Fibroblast of skin of abdomen (primary cell): Measurements from ENCODE around the gene IGF2R.
"Not testable (repeated sequence)": the region's sequence is repeated elsewhere in the genome, so short reads cannot be mapped to it uniquely, and the experiment has no call there.

Source experiments
- DNase-seq: peaks from one replicate; pipeline ENCODE4 v3.0.0-alpha.2; 2013

Gene IGF2R

DNA sequence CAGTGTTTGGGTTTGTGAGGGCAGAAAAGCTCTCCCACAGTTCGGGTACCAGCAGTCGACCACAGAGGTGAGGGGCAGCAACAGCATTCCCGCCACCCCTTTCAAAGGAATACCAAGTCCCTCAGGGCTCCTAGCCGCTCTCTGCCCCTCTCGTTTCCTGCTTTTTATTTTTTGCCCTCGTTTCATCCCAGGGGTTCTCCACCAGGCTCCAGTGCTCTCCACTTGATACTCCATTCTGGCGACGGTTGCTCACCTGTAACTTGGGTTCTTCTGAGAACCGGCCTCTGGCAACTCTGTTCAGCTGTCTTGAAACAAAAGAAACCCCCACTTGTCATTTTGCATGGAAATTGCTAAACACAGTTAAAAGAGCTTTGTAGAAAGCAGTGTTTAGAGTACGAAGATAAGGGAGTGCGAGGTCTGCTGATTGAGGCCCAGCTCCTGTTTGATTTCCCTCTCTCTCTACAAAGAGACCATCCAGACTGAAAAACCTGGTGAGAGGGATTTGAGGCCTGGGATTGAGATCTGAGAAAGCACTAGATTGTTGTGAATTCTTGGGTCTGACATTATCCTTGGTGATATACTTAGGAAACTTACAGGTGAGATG is 28.7 kb downstream of the IGF2R start:
- no peak for DNase-seq

DNA sequence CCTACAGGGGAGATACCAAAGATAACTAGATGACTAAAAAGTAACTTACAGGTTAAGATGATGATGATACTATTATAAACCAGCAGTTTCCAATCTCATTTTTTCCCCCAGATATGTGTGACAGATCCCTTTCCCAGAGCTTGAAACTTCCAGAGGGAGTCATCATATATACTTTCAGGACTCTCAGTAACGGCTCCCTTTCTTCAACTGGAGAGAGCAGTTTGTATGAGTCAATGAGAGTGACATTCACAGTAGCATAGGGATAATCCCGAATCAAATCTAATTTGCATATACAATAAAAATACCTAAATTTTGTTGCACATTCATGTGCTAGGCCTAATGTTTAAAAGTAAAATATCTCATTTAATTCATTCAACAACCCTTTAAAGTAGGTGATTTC is 29.7 kb downstream of the IGF2R start:
- DNase-seq: no peak

DNA sequence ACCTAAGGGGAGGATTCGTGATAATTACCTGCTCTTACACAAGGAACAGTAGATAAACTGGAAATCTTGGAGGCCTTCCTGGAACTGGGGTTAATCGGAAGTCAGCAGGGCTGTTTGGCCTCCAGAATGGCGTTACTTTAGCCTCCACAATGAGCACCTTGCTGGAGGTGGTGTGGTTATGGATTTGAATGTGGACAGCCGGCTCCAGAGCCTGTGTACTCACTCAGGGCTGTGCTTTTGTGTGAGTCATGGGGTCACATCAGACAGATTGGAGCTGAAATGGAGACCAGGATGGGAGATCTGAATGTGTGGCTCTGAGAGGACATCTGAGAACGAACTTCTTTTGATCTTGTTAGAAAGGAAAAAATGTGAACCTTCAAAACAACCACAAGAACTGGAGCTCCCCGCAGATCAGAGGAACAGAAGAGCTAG is 30.4 kb downstream of the IGF2R start:
- no peak for DNase-seq

DNA sequence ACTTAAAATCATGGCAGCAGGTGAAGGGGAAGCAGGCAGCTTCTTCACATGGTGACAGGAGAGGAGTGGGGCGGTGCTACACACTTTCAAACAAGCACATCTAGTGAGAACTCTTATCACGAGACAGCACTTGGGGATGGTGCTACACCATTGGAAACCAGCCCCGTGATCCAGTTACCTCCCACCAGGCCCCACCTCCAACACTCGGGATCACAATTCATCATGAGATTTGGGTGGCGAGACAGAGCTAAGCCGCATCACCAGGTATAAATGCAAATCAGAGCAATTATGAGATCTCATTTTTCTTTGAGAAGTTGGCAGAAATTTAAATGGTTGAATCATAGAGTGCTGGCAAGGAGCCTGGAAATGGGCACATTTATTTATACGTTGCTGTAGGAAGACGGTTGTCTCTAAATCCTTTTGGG is 31.4 kb downstream of the IGF2R start:
- DNase-seq: no peak

DNA sequence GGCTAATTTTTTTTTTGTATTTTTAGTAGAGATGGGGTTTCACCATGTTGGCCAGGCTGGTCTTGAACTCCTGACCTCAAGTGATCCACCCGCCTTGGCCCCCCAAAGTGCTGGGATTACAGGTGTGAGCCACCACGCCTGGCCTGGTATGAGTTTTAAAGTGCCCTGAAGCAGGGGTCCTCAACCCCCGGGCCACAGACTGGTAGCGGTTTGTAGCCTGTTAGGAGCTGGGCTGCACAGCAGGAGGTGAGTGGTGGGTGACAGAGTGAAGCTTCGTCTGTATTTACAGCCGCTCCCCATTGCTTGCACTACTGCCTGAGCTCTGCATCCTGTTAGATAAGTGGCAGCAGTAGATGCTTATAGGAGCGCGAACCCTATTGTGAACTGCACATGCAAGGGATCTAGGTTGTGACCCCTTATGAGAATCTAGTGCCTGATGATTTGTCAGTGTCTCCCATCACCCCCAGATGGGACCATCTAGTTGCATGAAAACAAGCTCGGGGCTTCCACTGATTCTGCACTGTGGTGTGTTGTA is 32.1 kb downstream of the IGF2R start:
- not testable (repeated sequence) for DNase-seq

DNA sequence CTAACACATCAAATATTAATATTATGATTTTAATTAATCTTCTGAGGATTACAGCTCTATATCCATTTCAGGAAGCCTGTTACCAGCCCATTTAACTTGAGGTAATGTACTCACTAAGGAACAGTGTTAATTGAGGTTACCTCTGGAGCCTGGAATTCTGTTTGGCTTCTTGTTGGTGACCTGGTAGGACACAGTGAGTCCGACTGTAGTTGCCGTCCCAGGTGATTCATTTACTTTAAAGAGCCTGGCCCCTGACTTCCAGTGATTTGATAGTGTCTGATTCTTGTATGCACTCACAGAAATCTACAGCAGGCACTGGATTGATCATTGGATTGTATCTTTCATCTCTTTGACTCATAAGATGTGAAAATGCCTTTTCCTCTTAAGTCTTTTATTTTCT is 34.0 kb downstream of the IGF2R start:
- no peak for DNase-seq

DNA sequence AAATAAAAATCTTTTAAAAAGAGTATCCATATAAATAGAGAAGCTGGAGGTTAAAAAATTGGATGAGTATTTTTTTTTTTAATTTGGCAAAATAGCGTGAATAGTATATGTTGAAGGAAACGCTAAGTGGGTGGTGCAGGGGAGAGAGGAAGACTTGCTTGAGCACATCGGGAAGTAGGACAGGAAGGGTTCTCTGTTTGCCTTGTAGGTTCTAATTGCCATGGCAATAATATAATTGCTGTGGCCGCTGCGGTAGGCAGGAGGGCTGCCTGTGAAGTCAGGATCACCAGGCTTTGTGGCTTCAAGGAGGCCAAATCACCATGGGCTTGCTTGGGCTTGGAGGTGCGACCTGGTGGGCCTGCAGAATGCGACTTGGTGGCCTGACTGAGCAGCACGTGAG is 35.1 kb downstream of the IGF2R start:
- DNase-seq: no peak

DNA sequence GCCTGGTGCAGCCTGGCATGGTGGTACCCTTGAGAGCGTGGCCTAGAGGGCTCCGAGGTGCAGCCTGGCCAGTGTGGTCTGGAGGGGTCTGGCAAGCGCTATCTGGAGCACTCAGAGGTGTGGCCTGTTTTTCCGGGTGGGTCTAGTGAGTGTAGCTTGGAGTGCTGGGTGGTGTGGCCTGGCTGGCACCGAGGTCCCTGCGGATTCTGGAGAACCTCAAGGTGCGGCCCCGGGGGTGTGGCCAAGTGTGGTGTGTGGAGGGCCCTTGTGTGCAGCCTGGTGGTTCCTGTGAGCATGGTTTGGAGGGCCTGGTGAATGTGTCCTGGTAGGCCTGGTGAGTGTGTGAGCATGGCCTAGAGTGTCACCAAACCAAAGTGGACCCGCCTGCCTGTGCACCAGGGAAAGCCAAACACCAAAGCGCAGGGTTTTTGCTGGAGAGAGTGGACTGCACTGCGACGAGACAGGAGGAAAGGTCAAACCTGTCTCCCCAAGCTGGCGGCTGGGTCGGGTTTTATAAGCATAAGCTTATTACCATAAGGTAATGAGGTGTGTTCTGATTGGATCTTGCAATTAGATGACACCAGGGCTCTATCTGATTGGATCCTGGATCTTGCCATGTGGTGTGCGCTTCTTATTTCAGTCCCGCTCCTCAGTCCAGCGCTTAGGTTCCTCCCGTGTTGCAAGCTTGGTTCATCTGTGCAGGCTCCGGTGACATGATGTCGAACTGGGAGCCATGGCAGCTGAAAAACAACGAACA is 35.7 kb downstream of the IGF2R start:
- DNase-seq: no peak

DNA sequence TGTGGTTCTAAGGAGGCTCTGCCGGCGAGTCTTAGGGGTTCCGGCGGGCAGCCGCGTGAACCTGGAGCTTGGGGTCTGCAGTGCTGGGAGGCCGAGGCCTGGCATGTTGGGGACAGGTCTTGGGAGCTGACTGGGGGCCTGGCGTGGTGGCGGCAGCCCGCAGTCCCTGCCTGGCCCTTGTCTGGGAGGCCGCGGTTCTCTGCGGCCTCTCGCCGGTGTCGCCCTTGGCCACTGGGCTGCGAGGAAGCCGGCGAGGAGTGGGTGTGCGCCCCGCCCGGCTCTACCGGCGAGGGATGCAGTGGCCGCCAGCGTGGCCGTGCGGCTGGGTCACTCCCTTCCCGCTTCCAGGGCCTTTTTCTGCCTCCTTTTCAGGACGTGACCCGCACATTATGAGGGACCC is 36.3 kb downstream of the IGF2R start:
- DNase-seq: no peak

DNA sequence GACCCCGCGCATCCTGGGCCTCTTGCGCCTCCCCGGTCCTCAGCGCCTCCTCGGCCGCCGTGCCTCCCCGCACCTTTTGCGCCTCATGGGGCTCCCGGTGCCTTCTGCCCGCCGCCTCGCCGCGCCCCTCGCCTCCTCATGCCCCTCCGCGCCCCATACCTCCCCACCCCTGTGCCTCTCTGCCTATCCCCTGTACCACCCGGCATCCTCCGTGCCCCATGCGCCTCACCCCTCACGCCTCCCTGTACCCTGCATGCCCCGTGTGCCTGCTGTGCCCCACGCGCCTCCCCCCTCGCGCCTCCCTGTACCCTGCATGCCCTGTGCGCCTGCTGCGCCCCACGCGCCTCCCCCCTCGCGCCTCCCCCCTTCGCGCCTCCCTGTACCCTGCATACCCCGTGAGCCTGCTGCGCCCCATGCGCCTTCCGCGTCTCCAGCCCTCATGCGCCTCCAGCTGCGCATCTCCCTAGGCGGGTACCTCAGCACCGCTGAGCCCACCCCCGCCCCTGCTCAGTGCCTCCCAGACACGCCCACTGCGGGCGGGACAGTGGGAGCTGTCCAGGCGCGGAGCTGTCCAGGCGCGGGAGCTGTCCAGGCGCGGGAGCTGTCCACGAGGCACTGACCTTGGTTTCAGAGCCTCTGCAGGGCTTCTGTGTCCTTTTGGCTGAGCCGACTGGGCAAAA is 37.1 kb downstream of the IGF2R start:
- DNase-seq: peak; percentile 50

DNA sequence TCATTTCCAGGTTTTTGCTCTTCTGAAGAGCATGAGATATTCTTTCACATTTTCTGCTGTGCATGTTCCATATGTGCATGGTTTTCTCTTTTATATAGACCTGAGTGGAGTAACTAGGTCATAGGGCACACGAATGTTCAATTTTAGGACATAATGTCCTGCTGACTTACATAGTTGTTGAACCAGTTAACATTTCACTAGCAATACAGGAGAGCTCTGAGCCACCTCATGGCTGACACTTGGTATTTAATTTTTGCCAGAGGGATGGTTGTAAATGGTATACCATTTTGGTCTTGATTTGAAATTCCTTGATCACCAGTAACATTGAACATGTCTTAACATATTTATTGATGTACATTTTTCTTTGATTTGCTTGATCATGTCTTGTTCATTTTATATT is 38.3 kb downstream of the IGF2R start:
- DNase-seq: no peak

DNA sequence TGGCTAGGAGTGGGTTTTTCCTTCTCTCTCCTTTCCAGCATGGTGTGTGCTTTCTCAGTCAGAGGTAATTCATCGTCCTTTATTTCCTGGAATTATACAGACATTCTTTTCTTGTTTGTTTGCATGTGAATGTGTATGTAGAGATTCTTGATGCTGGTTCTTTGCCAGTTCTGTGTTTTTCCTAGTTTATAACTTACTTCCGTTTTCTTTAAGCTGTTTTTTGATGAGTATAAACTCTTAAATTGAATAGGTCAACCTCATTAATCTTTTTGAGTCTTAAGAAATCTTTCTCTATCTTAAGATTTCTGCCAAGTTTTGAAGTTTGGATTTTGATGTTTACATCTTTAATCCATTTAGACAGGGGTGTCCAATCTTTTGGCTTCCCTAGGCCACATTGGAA is 38.7 kb downstream of the IGF2R start:
- DNase-seq: no peak

DNA sequence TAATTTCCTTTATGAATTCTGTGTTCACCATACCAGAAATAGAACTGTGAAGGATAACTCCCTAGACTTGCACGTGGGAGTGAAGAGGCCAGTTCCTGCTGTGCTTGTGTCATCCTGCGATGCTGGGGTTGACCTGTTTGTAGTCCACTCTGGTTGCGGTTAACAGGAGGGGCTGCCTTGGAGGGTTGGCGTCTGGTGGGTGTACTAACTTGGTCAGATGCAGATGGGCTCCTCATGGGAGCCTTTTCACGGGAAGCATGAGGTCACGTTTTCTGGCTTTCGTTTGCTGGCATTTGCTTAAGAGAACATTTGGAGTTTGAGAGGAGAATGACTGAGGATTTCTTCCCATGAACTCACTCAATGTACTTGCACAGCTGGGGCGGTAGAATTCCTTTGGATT is 41.2 kb downstream of the IGF2R start:
- DNase-seq: peak; percentile 79

DNA sequence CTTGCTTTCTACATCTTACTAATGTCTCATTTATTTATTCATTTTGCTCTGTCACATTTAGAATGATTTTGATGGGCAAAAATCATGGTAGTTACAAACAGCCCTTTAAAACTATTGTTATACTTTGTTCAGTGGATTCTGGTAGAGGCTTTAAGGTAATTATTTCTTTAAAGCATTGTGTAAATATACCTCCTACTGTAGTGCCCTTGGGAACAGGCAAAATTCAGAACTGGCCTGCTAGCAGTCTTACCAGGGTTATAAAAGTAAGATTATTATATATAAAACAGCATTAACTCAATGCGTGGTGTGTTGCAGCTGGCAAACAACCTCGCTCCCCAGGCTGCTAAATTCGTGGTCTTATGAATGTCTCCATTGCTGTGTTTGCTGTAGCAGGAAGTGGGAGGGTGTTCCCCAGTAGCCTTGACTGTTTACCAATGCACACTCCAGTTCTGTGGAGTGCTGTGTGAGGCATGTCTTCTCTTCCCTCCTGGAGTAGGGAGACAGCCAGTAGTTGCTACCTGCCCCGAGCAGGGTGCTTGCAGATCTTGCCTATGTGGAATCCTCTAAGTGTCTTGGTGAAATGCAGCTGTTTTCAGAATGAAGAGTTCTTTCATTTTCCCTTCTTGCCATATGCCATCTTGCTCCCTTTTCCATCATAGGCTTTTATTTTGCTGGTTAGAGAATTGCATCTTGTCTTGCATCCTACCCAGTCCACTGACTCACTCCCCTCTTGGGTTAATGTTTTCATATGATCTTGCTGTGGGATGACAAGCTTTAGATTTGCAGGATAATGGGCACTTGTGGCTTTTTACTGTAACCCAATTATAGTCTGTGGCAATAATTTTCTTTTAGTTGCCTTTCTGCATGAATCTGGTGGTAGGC is 45.3 kb downstream of the IGF2R start:
- DNase-seq: no peak

DNA sequence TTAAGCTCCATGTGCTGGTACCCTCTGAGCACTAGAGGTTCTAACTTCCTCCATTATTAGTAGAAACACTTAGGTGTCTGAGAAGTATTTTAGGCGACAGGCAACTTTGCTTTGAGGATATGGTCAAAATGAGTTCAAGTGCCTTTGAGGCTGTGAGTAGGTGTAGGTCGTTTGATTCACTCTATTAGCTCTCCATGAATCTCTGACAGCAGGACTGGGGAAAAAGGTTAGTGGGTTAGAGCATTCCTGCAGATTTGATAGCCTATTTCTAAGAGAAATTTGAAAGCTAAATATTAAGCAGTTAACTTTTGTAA is 45.9 kb downstream of the IGF2R start:
- DNase-seq: no peak

DNA sequence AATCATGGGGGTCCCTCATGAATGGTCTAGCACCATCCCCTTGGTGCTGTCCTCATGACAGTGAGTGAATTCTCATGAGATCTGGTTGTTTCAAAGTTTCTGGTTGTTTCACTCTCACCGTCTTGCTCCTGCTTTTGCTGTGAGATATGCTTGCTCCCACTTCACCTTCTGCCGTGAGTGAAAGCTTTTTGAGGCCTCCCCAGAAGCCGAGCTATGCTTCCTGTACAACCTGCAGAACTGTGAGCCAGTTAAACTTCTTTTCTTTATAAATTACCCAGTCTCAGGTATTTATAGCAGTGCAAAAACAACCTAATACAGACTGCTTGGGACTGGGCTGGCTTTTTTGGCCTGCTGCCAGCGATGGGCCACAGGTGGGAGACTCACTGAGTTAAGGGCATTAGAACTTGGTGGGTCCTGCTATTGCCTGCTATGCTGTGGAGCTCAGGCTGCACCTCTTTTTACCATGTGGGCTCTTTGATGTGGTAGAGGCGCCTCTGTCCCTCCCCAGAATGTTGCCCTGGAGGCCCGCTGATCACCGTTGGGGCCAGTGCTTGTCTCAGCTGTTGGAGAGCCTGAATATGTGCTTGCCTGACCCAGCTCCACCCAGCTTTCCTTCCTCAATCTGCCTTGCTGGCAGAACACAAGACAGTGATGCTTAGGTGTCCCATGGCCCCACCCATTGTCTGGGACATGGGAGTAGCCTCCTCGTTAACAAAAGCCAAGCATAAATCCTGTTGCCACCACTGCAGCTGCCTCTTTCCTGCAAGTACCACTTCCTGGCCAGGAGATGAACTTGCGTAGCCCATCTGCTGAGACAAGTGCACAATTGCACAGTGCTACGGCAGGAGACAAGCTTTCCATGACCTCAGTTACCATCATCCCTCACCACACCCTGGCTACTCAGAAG is 47.1 kb downstream of the IGF2R start:
- no peak for DNase-seq

DNA sequence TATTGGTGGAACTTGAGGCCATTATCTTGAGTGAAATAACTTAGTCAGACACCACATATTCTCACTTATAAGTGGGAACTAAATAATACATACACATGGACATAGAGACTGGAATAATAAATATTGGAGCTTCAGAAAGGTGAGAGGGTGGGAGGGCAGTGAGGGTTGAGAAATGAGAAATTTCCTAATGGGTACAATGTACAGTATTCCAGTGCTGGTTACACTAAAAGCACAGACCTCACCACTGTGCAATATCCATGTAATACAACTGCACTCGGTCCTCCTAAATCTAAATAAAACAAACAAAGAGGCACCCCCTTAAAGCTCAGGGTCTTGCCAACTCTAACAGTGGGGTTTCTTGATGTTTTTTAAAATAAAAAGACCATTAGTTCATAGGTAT is 53.2 kb downstream of the IGF2R start:
- no peak for DNase-seq

DNA sequence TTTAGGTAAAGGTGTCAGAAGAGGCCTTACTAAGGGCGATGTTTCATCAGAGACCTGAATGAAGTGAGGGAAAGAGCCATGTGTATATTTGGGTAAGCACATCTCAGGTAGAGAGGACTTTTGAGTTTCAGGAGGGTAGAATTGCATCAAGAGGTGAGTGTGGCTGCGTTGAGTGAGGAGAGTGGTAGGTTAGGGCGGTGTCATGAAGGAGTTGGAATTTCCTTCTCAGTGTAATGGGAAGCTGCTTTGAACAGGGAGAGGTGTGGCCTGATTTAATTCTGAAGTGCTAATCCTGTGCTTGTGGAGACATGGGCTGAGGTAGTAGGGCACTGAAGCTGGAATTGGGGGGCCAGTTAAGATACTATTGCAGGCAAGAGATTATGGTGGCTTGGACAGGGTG is 53.9 kb downstream of the IGF2R start:
- DNase-seq: no peak

DNA sequence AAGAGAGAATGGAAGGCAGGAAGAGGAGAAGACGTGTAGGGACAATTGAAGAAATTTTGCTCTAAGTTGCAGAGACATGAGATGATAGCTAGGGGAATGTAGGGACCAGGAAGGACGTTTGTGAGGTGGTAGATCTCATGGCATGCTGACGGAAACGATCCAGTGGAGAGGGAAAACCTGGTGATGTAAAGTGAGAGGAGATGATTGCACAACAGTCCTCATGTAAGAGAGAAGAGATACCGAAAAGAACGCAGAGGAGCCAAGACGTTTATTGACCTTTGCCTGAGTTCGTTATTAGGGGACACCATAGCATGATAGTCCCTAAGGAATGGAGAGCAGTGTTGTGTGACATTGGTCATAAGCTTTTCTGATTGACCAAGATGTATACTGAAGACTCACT is 55.3 kb downstream of the IGF2R start:
- DNase-seq: no peak

DNA sequence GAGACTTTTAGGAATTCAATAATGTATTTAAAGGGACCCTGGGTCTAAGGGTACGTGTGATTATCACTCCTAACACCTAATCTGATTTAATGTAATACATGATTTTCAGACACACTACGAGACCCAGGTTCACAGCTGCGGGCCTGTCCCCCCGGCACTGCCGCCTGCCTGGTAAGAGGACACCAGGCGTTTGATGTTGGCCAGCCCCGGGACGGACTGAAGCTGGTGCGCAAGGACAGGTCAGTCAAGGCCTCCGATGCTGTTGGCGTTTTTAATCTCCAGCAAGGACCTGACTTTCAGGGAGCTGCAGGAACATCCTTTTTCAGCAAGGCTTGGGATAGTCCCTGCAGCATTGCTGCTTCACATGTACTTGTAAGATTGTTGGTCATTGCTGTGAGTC is 58.2 kb downstream of the IGF2R start:
- DNase-seq: no peak

DNA sequence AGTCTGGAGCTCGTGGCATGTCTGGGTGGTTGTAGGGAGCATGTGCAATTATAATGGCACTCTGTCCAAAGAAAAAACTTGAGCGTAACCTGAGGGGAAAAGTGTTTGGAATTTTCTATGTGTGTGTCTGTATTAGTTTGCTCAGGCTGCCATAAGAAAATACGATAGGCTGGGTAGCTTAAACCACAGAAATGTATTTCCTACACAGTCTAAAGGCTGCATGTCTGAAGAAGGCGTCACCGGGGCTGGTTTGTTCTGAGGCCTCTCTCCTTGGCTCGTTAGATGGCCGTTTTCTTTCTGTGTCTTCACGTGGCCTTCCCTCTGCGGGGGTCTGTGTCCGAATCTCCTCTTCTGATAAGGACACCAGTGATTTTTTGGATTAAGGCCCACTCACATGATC is 59.0 kb downstream of the IGF2R start:
- peak; percentile 56 for DNase-seq
